Measurements from ENCODE around the gene GALNT13.

The GALNT13 gene

GRCh38 chr2:154173919-154174318, 302.2 kb downstream of the GALNT13 start:
- Histone ChIP-seq H3K27ac (ENCODE audit: low read depth, low read length) (no peak overlapping the region), H4K20me1 (ENCODE audit: low read depth, low read length) (no peaks in the 10 kb centered on the region), H3K36me3 (ENCODE audit: low read length) (no peaks in the 10 kb centered on the region), H3F3A (ENCODE audit: insufficient read depth) (no peaks in the 10 kb centered on the region), H3K4me3 (ENCODE audit: insufficient read depth, low read length, poor library complexity, severe bottlenecking) (no peak overlapping the region), H3K4me2 (ENCODE audit: low read depth, low read length, poor library complexity, severe bottlenecking) (no peak overlapping the region), H2AFZ (ENCODE audit: low read depth, low read length, severe bottlenecking) (no peak overlapping the region), H3K27me3 (ENCODE audit: low read length) (no peaks in the 10 kb centered on the region), H3K9me2 (replicated peaks; ENCODE audit: insufficient read depth, low read length) (no peaks in the 10 kb centered on the region), H3K9me3 (ENCODE audit: insufficient read depth, low read length) (no peaks in the 10 kb centered on the region), H3K9ac (ENCODE audit: low read length) (no peak overlapping the region), H3K79me2 (ENCODE audit: insufficient read depth, low read length) (no peaks in the 10 kb centered on the region)
- TF ChIP-seq EZH2phosphoT487 (conservative IDR thresholded peaks at IDR 0.05; ENCODE audit: low read length) = no peak
- TF ChIP-seq CTCF (IDR thresholded peaks at IDR 0.05; ENCODE audit: insufficient read depth, low read length, poor library complexity, severe bottlenecking) = no peak

- Histone ChIP-seq H3K27ac (ENCODE audit: low read depth, low read length) (no peak overlapping the region), H3F3A (ENCODE audit: insufficient read depth) (no peaks in the 10 kb centered on the region), H3K9me2 (replicated peaks; ENCODE audit: insufficient read depth, low read length) (no peaks in the 10 kb centered on the region), H2AFZ (ENCODE audit: low read depth, low read length, severe bottlenecking) (no peak overlapping the region), H3K79me2 (ENCODE audit: insufficient read depth, low read length) (no peaks in the 10 kb centered on the region), H3K36me3 (ENCODE audit: low read length) (no peaks in the 10 kb centered on the region), H4K20me1 (ENCODE audit: low read depth, low read length) (no peaks in the 10 kb centered on the region), H3K27me3 (ENCODE audit: low read length) (no peaks in the 10 kb centered on the region), H3K9ac (ENCODE audit: low read length) (no peak overlapping the region), H3K9me3 (ENCODE audit: insufficient read depth, low read length) (no peaks in the 10 kb centered on the region), H3K4me2 (ENCODE audit: low read depth, low read length, poor library complexity, severe bottlenecking) (no peak overlapping the region), H3K4me3 (ENCODE audit: insufficient read depth, low read length, poor library complexity, severe bottlenecking) (no peak overlapping the region)
- TF ChIP-seq CTCF (IDR thresholded peaks at IDR 0.05; ENCODE audit: insufficient read depth, low read length, poor library complexity, severe bottlenecking) = no peak
- TF ChIP-seq EZH2phosphoT487 (conservative IDR thresholded peaks at IDR 0.05; ENCODE audit: low read length) = no peak
Observed at GRCh38 chr2:154182008-154182407, 310.3 kb downstream of the GALNT13 start.

DNA sequence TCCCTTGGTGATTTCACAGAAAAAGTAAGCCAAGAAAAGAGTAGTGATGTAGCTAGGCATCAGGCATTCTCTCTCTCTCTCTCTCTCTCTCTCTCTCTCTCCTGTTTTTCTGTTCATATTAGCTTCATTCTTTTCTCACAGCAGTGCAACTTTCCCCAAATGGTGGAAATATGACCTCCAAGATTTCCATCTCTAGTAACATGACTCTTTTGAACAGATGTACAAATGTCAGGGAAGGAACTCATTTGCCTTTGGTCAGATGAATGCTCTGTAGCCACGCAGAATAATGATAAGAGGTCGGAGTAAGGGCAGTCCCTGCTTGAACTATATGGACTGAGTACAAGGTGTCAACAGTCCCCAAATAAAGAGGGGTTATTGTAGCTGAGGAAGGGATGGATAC, 316.2 kb downstream of the GALNT13 start:
- Histone ChIP-seq H3K79me2 (ENCODE audit: insufficient read depth, low read length) (no peaks in the 10 kb centered on the region), H3K4me2 (ENCODE audit: low read depth, low read length, poor library complexity, severe bottlenecking) (no peak overlapping the region), H3K9ac (ENCODE audit: low read length) (no peak overlapping the region), H3K9me3 (ENCODE audit: insufficient read depth, low read length) (no peaks in the 10 kb centered on the region), H3F3A (ENCODE audit: insufficient read depth) (no peaks in the 10 kb centered on the region), H3K27ac (ENCODE audit: low read depth, low read length) (no peak overlapping the region), H3K4me3 (ENCODE audit: insufficient read depth, low read length, poor library complexity, severe bottlenecking) (no peak overlapping the region), H3K9me2 (replicated peaks; ENCODE audit: insufficient read depth, low read length) (no peaks in the 10 kb centered on the region), H4K20me1 (ENCODE audit: low read depth, low read length) (no peaks in the 10 kb centered on the region), H2AFZ (ENCODE audit: low read depth, low read length, severe bottlenecking) (no peak overlapping the region), H3K36me3 (ENCODE audit: low read length) (no peaks in the 10 kb centered on the region), H3K27me3 (ENCODE audit: low read length) (no peaks in the 10 kb centered on the region)
- TF ChIP-seq EZH2phosphoT487 (conservative IDR thresholded peaks at IDR 0.05; ENCODE audit: low read length) = no peak

DNA sequence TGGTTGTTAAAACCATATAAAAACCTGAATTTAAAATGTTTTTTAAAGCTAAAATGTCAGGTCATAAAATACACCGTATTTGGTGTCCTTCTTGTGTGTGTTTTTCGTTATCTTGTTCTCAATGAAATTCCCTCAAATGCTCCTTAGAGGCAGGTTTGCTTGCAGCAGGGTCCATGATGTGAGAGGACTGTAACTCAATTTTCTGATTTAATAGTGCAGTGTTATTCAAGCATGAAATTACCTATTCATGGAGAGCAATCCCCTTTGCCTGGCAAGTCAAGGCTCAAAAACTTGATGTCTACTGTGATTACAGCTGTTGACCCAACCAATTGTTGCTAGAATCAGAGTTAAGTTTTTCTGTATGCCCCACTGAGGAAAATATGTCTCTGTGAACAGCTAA, 318.2 kb downstream of the GALNT13 start:
- Histone ChIP-seq H3K4me2 (ENCODE audit: low read depth, low read length, poor library complexity, severe bottlenecking) (no peak overlapping the region), H3K27ac (ENCODE audit: low read depth, low read length) (no peak overlapping the region), H3K4me3 (ENCODE audit: insufficient read depth, low read length, poor library complexity, severe bottlenecking) (no peak overlapping the region), H3K27me3 (ENCODE audit: low read length) (no peaks in the 10 kb centered on the region), H3K9me3 (ENCODE audit: insufficient read depth, low read length) (no peaks in the 10 kb centered on the region), H3F3A (ENCODE audit: insufficient read depth) (no peaks in the 10 kb centered on the region), H3K36me3 (ENCODE audit: low read length) (no peaks in the 10 kb centered on the region), H3K9ac (ENCODE audit: low read length) (no peak overlapping the region), H4K20me1 (ENCODE audit: low read depth, low read length) (no peaks in the 10 kb centered on the region), H2AFZ (ENCODE audit: low read depth, low read length, severe bottlenecking) (no peak overlapping the region), H3K79me2 (ENCODE audit: insufficient read depth, low read length) (no peaks in the 10 kb centered on the region), H3K9me2 (replicated peaks; ENCODE audit: insufficient read depth, low read length) (no peaks in the 10 kb centered on the region)
- TF ChIP-seq CTCF (IDR thresholded peaks at IDR 0.05; ENCODE audit: insufficient read depth, low read length, poor library complexity, severe bottlenecking) = no peak
- TF ChIP-seq EZH2phosphoT487 (conservative IDR thresholded peaks at IDR 0.05; ENCODE audit: low read length) = no peak

Measured in SU-DHL-6 (cell line).